ENCODE measurements around the gene SLC25A13.

GRCh38 chr7:96212474-96212873 is 109.4 kb downstream of the SLC25A13 start:
- no peak for TF ChIP-seq CTCF (conservative IDR thresholded peaks at IDR 0.05)
- TF ChIP-seq EZH2 (IDR thresholded peaks at IDR 0.05; ENCODE audit: low read depth): no peak

Measured in PC-9 (cell line).